Activated B cell treated with CpG ODN at 0.5 μM for 24 hours (primary cell): ENCODE results near the gene TMEM127. TPM values are rescaled to one million over a fixed set of nuclear protein-coding genes. Genes with fewer than 3 reads are reported as not detected.

Experiments
- ATAC-seq: fragments of 200-7000 bp; cut with Tn5 transposase; one replicate; pipeline ENCODE4 v1.10.0; 2021; ENCODE audit warnings: low read depth, mild to moderate bottlenecking, moderate library complexity
- CTCF ChIA-PET: fragments of 350-600 bp; sonication (Branson Sonifier 250); formaldehyde crosslinking; loops from one replicate; lab custom pipeline; 2021; ENCODE audit warnings: antibody characterized with exemption; lab: Charles Lee
- POLR2A ChIA-PET: fragments of 350-600 bp; sonication (Branson Sonifier 250); formaldehyde crosslinking; loops from one replicate; lab custom pipeline; 2021; ENCODE audit warnings: antibody characterized with exemption; lab: Charles Lee
- DNase-seq: peaks from one replicate; pipeline ENCODE4 v3.0.0; 2022
- H3K27ac Mint-ChIP-seq: one replicate; pipeline ENCODE4 v1.8.0; 2020; ENCODE audit warnings: mixed read lengths
- H3K27me3 Mint-ChIP-seq: one replicate; pipeline ENCODE4 v1.8.0; 2021; ENCODE audit warnings: mixed read lengths
- H3K36me3 Mint-ChIP-seq: one replicate; pipeline ENCODE4 v1.8.0; 2021; ENCODE audit warnings: low read depth, mixed read lengths
- H3K4me1 Mint-ChIP-seq: one replicate; pipeline ENCODE4 v1.8.0; 2021; ENCODE audit warnings: mixed read lengths
- H3K4me3 Mint-ChIP-seq: one replicate; pipeline ENCODE4 v1.8.0; 2020; ENCODE audit warnings: mild to moderate bottlenecking, mixed read lengths
- H3K9me3 Mint-ChIP-seq: one replicate; pipeline ENCODE4 v1.8.0; 2020; ENCODE audit warnings: mixed read lengths
- intact Hi-C: fragments of 100-400 bp; cut with micrococcal nuclease; formaldehyde crosslinking; loops from one replicate; pipeline ENCODE4 v1.15.1; 2024
- total RNA-seq: library from RNA; stranded (reverse); gene quantifications from 2 replicates; pipeline ENCODE4 v1.2.3, GENCODE V29; 2022
- TF ChIP-seq, protein P1 (sequence below): fragments of 200-600 bp; IDR thresholded peaks from one replicate; pipeline ENCODE4 v1.8.0; 2022; ENCODE audit warnings: antibody characterized with exemption, mild to moderate bottlenecking

Gene TMEM127
- total RNA-seq, 1 donor from 2014 or later, result 43.2 TPM

DNA sequence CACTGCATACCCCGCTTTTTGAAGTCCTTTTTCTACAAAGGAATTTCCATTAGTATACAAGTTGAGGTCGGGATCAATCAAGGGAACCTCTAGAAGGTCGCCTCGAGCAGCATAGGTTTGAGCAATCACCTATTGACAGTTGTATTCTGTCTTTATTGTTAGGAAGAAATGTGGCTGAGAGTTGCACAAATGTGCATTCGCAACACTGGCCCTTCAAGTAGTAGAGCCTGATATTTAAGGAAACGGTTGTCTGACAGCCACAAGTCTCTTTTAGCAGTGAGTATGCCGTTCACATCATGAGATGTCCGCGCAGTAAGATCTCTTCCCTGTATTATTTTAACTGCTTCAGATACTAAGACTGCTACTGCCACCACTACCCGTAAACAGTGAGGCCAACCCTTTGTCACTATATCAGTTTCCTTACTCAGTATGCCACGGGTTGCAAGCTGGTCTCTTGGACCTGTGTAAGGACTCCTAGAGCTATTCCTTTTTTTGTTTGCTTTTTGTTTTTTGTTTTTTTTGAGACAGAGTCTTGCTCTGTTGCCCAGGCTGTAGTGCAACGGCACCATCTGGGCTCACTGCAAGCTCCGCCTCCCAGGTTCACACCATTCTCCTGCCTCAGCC, 47.2 kb downstream of the TMEM127 start:
- H3K36me3 Mint-ChIP-seq, result no peaks in the 10 kb centered on the region
- ChIA-PET CTCF (no interaction called here), POLR2A (interaction anchor here (0.9 to 1.7 kb wide), 2 partner anchors 10 to 36 kb away, joined by 3 to 10 read pairs; partner anchors contain the start of gene STARD7)
- H3K27me3 Mint-ChIP-seq, result no peaks in the 10 kb centered on the region
- no peaks in the 10 kb centered on the region for H3K9me3 Mint-ChIP-seq
- ATAC-seq (no peak), DNase-seq (no peak)
- H3K4me3 Mint-ChIP-seq, result no peak overlapping the region
- TF ChIP-seq, protein P1, sequence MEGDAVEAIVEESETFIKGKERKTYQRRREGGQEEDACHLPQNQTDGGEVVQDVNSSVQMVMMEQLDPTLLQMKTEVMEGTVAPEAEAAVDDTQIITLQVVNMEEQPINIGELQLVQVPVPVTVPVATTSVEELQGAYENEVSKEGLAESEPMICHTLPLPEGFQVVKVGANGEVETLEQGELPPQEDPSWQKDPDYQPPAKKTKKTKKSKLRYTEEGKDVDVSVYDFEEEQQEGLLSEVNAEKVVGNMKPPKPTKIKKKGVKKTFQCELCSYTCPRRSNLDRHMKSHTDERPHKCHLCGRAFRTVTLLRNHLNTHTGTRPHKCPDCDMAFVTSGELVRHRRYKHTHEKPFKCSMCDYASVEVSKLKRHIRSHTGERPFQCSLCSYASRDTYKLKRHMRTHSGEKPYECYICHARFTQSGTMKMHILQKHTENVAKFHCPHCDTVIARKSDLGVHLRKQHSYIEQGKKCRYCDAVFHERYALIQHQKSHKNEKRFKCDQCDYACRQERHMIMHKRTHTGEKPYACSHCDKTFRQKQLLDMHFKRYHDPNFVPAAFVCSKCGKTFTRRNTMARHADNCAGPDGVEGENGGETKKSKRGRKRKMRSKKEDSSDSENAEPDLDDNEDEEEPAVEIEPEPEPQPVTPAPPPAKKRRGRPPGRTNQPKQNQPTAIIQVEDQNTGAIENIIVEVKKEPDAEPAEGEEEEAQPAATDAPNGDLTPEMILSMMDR, result no peak
- no peak overlapping the region for H3K27ac Mint-ChIP-seq
- H3K4me1 Mint-ChIP-seq, result peaks cover 5% of the 10 kb centered on the region
- intact Hi-C loops, result no loop called here

DNA sequence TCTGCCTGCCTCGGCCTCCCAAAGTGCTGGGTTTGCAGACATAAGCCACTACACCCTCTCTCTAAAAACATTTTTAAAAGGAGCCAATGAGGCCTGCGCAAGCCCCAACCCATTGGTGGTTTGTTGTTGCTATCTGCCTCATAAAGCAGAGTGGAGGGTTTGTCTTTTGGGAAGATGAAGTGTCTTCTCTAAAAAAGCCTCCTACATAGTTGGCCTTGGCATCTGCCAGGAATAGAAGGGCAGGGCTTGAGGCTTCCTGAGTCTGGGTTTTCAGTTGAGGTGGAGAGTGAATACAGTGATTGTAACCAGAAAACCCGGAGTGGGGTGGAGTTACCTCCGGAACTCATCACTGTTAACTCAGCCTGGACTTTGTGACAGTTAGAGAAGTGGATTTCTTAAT, 51.2 kb downstream of the TMEM127 start:
- no peak for DNase-seq
- Mint-ChIP-seq H3K27ac (no peak overlapping the region), H3K36me3 (no peaks in the 10 kb centered on the region), H3K4me1 (peaks cover 29% of the 10 kb centered on the region), H3K27me3 (no peaks in the 10 kb centered on the region), H3K9me3 (no peaks in the 10 kb centered on the region), H3K4me3 (no peak overlapping the region)
- TF ChIP-seq, protein P1, result no peak
- intact Hi-C loops, result no loop called here
- ATAC-seq, result no peak
- POLR2A ChIA-PET, result interaction anchor here (1.2 kb wide), 1 partner anchor 72 kb away, joined by 14 read pairs; no protein-coding TSS in a partner anchor
- CTCF ChIA-PET, result interaction anchor here (1.1 kb wide), 2 partner anchors 46 to 50 kb away, joined by 3 to 4 read pairs; no protein-coding TSS in a partner anchor

DNA sequence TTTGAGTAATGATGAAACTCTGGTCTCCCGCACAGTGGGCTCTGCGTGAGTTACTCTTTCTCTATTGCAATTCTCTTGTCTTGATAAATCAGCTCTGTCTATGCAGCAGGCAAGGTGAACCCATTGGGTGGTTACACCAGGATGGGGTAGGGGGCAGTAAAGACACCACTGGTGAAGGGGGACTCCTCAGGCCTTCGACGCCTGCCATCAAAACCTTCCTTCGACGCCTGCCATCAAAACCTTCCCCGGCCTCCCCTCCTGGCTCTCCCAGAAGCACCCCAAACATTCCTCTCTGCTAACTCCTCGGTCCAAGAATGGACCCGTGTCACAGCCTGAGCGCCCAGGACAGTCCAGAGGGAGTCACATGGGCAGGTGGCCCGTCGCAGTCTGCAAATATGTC, 52.4 kb downstream of the TMEM127 start:
- intact Hi-C loops, result no loop called here
- no peak for ATAC-seq

DNA sequence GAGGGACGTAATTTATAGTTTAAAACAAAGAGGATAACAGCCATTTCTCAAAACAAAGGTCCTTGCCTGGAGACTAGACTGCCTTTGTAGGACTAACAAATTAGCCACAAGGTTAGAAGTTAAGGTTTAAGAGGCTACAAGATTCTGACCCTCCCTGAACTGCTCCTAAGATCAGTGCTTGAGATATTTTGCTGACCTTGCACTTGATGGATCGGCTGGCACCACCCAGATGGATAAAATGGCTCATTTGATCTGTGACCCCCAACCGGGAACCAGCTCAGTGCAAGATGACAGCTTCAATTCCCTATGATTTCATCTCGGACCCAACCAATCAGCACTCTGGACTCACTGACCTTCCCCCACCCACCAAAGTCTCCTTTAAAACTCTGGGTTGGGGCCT, 53.5 kb downstream of the TMEM127 start:
- TF ChIP-seq, protein P1, result no peak
- Mint-ChIP-seq H3K27ac (no peak overlapping the region), H3K4me3 (no peak overlapping the region), H3K9me3 (no peaks in the 10 kb centered on the region), H3K4me1 (peaks cover 42% of the 10 kb centered on the region), H3K36me3 (peaks cover 7% of the 10 kb centered on the region), H3K27me3 (no peaks in the 10 kb centered on the region)
- POLR2A ChIA-PET, result interaction anchor here (1.0 kb wide), 1 partner anchor 53 kb away, joined by 3 read pairs; no protein-coding TSS in a partner anchor
- DNase-seq (no peak), ATAC-seq (no peak)
- CTCF ChIA-PET, result no interaction called here
- intact Hi-C loops, result no loop called here

More for the DNA sequence above, 52.4 kb downstream of the TMEM127 start:
- H3K4me1 Mint-ChIP-seq, result peaks cover 37% of the 10 kb centered on the region
- ChIA-PET CTCF (interaction anchor here (1.1 kb wide), 2 partner anchors 47 to 51 kb away, joined by 3 to 4 read pairs; no protein-coding TSS in a partner anchor), POLR2A (interaction anchor here (0.7 to 1.0 kb wide), 3 partner anchors 12 to 51 kb away, joined by 3 to 8 read pairs (median 3); no protein-coding TSS in a partner anchor)
- H3K36me3 Mint-ChIP-seq, result no peaks in the 10 kb centered on the region
- TF ChIP-seq, protein P1, result no peak
- no peak for DNase-seq
- H3K27ac Mint-ChIP-seq, result no peak overlapping the region
- no peaks in the 10 kb centered on the region for H3K9me3 Mint-ChIP-seq
- H3K27me3 Mint-ChIP-seq, result no peaks in the 10 kb centered on the region
- no peak overlapping the region for H3K4me3 Mint-ChIP-seq

DNA sequence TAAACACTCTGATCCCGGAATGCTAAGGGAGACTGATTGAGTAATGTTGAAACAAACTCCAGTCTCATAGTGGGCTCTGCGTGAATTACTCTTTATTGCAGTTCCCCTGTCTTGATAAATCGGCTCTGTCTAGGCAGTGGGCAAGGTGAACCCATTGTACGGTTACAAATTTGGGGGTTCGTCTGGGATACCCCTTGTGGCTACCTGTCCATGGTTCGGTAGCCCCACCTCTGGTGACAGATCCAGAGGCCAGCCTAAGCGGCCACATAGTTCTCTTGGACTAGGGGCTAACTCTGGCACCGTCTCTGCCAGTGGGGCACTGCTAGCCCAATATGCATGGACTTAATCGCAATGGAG, 56.1 kb downstream of the TMEM127 start:
- H3K4me3 Mint-ChIP-seq, result peak overlapping the region; percentile 92
- no peaks in the 10 kb centered on the region for H3K27me3 Mint-ChIP-seq
- H3K36me3 Mint-ChIP-seq, result peaks cover 21% of the 10 kb centered on the region
- peaks cover 64% of the 10 kb centered on the region for H3K4me1 Mint-ChIP-seq
- ChIA-PET CTCF (no interaction called here), POLR2A (interaction anchor here (1.5 to 3.6 kb wide), 14 partner anchors 8 to 318 kb away, joined by 5 to 63 read pairs (median 21); partner anchors contain the start of genes CIAO1, DUSP2 and TMEM127)
- TF ChIP-seq, protein P1, result no peak
- ATAC-seq (no peak), DNase-seq (no peak)
- H3K9me3 Mint-ChIP-seq, result no peaks in the 10 kb centered on the region
- H3K27ac Mint-ChIP-seq, result peak overlapping the region; percentile 65
- intact Hi-C loops, result loop anchor here (2.0 kb wide), 4 partner anchors 15 to 329 kb away; no protein-coding TSS in a partner anchor
